Breast epithelium (tissue), 4 donors: ENCODE results near the gene SREK1. TPM values are rescaled to one million over a fixed set of nuclear protein-coding genes. Genes with fewer than 3 reads are reported as not detected.

Source experiments
- DNase-seq, 2 donors: peaks; one replicate each; pipeline ENCODE4 v3.0.0-alpha.2; 2019; ENCODE audit warnings: low spot score in 2 of 2
- H3K27ac ChIP-seq, 2 donors: fragments of 200-600 bp; sonication (generic) in 1 of 2; one replicate each; pipeline ENCODE4 v1.5.1; 2016 to 2019; ENCODE audit warnings: mild to moderate bottlenecking in 1 of 2
- H3K27me3 ChIP-seq, 2 donors: fragments of 200-600 bp; sonication (generic) in 1 of 2; one replicate each; pipeline versions ENCODE4 v1.5.1 to v1.6.0; 2017 to 2019; ENCODE audit warnings: control low read depth in 1 of 2, mild to moderate bottlenecking in 1 of 2
- H3K36me3 ChIP-seq: fragments of 200-600 bp; one replicate; pipeline ENCODE4 v1.5.1; 2019
- H3K4me1 ChIP-seq, 2 donors: fragments of 200-600 bp; sonication (generic); one replicate each; pipeline ENCODE4 v1.5.1; 2016 to 2019; ENCODE audit warnings: control low read depth in 1 of 2
- H3K4me3 ChIP-seq, 3 donors: fragments of 200-600 bp; sonication (generic); 1 replicate in 2 of 3; 2 replicates in 1 of 3; pipeline ENCODE4 v1.5.1; 2016 to 2019; ENCODE audit warnings: mild to moderate bottlenecking in 3 of 3, moderate library complexity in 2 of 3
- H3K9me3 ChIP-seq, 2 donors: fragments of 200-600 bp; sonication (generic) in 1 of 2; one replicate each; pipeline ENCODE4 v1.5.1; 2016 to 2019; ENCODE audit warnings: control low read depth in 1 of 2
- CTCF ChIP-seq, 3 donors: fragments of 450-650 bp; IDR thresholded peaks; one replicate each; pipeline ENCODE4 v1.5.1; 2016 to 2017; ENCODE audit warnings: antibody characterized with exemption in 3 of 3, mild to moderate bottlenecking in 3 of 3, moderate library complexity in 3 of 3
- POLR2A ChIP-seq: fragments of 450-650 bp; IDR thresholded peaks from one replicate; pipeline ENCODE4 v1.6.1; 2016; ENCODE audit warnings: antibody characterized with exemption, mild to moderate bottlenecking, moderate library complexity
- POLR2AphosphoS5 ChIP-seq, 3 donors: sonication (generic); formaldehyde crosslinking; IDR thresholded peaks; one replicate each; pipeline ENCODE4 v1.6.1; 2017; ENCODE audit warnings: antibody characterized with exemption in 3 of 3
- intact Hi-C: fragments of 100-400 bp; cut with DNase I; formaldehyde crosslinking; loops from one replicate; pipeline ENCODE4 v1.15.1; 2023; ENCODE audit warnings: low total_unique reads
- total RNA-seq, 3 donors: library from RNA; depleted of rRNA; stranded (reverse); fragments of >200 nt; gene quantifications; one replicate each; pipeline ENCODE4 v1.1.0, GENCODE V29; 2016

The SREK1 gene
- total RNA-seq, 3 donors from 2014 or later: 91.2 to 170 (median 123) TPM

- Histone ChIP-seq H3K36me3 (no peaks in the 10 kb centered on the region), H3K27ac (no peak overlapping the region), H3K27me3 (no peaks in the 10 kb centered on the region), H3K4me1 (no peaks in the 10 kb centered on the region), H3K4me3 (no peak overlapping the region), H3K9me3 (no peaks in the 10 kb centered on the region)
- intact Hi-C loops: no loop called here
- no peak for TF ChIP-seq POLR2AphosphoS5 (IDR thresholded peaks at IDR 0.05)
- no peak for TF ChIP-seq POLR2A
- TF ChIP-seq CTCF (IDR thresholded peaks at IDR 0.05): no peak
- no peak for DNase-seq
Measured at GRCh38 chr5:66186108-66186507, 42.0 kb downstream of the SREK1 start.

- Histone ChIP-seq H3K27ac (no peak overlapping the region), H3K9me3 (no peaks in the 10 kb centered on the region), H3K4me1 (no peaks in the 10 kb centered on the region), H3K27me3 (no peaks in the 10 kb centered on the region), H3K36me3 (no peaks in the 10 kb centered on the region), H3K4me3 (no peak overlapping the region)
- no peak for DNase-seq
- TF ChIP-seq CTCF (IDR thresholded peaks at IDR 0.05): no peak
- TF ChIP-seq POLR2A: no peak
- no peak for TF ChIP-seq POLR2AphosphoS5 (IDR thresholded peaks at IDR 0.05)
- intact Hi-C loops: no loop called here
Measured at GRCh38 chr5:66193419-66193818, 49.3 kb downstream of the SREK1 start.

GRCh38 chr5:66197764-66198405 is 53.8 kb downstream of the SREK1 start:
- H3K4me3 ChIP-seq: no peak overlapping the region
- no peak for TF ChIP-seq POLR2A
- intact Hi-C loops: no loop called here
- H3K27ac ChIP-seq: no peak overlapping the region
- DNase-seq: no peak
- H3K4me1 ChIP-seq: no peaks in the 10 kb centered on the region
- H3K36me3 ChIP-seq: no peaks in the 10 kb centered on the region
- no peaks in the 10 kb centered on the region for H3K27me3 ChIP-seq
- H3K9me3 ChIP-seq: no peaks in the 10 kb centered on the region

- H3K9me3 ChIP-seq: no peaks in the 10 kb centered on the region
- TF ChIP-seq CTCF (IDR thresholded peaks at IDR 0.05) (no peak), POLR2AphosphoS5 (IDR thresholded peaks at IDR 0.05) (no peak), POLR2A (no peak)
- no peaks in the 10 kb centered on the region for H3K36me3 ChIP-seq
- DNase-seq: no peak
- no peaks in the 10 kb centered on the region for H3K4me1 ChIP-seq
- no peak overlapping the region for H3K27ac ChIP-seq
- intact Hi-C loops: no loop called here
- H3K4me3 ChIP-seq: no peak overlapping the region
- no peaks in the 10 kb centered on the region for H3K27me3 ChIP-seq
Measured at GRCh38 chr5:66198837-66199236, 54.7 kb downstream of the SREK1 start.

- no peak for DNase-seq
- H3K4me1 ChIP-seq: no peaks in the 10 kb centered on the region
- no peaks in the 10 kb centered on the region for H3K36me3 ChIP-seq
- TF ChIP-seq POLR2AphosphoS5 (IDR thresholded peaks at IDR 0.05) (no peak), CTCF (IDR thresholded peaks at IDR 0.05) (no peak), POLR2A (no peak)
- H3K27me3 ChIP-seq: no peaks in the 10 kb centered on the region
- H3K27ac ChIP-seq: no peak overlapping the region
- intact Hi-C loops: no loop called here
- H3K9me3 ChIP-seq: no peaks in the 10 kb centered on the region
- H3K4me3 ChIP-seq: no peak overlapping the region
Measured at GRCh38 chr5:66203531-66203930, 59.4 kb downstream of the SREK1 start.

- DNase-seq: no peak
- no peak overlapping the region for H3K27ac ChIP-seq
- intact Hi-C loops: no loop called here
- no peaks in the 10 kb centered on the region for H3K4me1 ChIP-seq
- no peak overlapping the region for H3K4me3 ChIP-seq
- no peaks in the 10 kb centered on the region for H3K27me3 ChIP-seq
- no peaks in the 10 kb centered on the region for H3K36me3 ChIP-seq
- no peaks in the 10 kb centered on the region for H3K9me3 ChIP-seq
- no peak for TF ChIP-seq POLR2A
- TF ChIP-seq POLR2AphosphoS5 (IDR thresholded peaks at IDR 0.05): no peak
- no peak for TF ChIP-seq CTCF (IDR thresholded peaks at IDR 0.05)
Measured at GRCh38 chr5:66206465-66206864, 62.4 kb downstream of the SREK1 start.
